OCI-LY1 (cell line): ENCODE data around the gene PUM1.

Experiments used
- CTCF ChIP-seq: fragments of 200-600 bp; sonication (generic), shearing (Covaris generic); IDR thresholded peaks from 2 replicates; pipeline ENCODE4 v1.5.1; 2017; ENCODE audit warnings: mild to moderate bottlenecking, antibody characterized with exemption, low read length, moderate library complexity, mixed read lengths
- EZH2 ChIP-seq: fragments of 200-600 bp; sonication (generic), shearing (Covaris generic); IDR thresholded peaks from 2 replicates; pipeline ENCODE4 v1.8.0; 2017; ENCODE audit warnings: borderline replicate concordance, mixed run types, mild to moderate bottlenecking, antibody characterized with exemption, low read length, moderate library complexity, mixed read lengths

- TF ChIP-seq CTCF (no peak), EZH2 (no peak)
These were observed 107.8 kb downstream of the PUM1 start for GRCh38 chr1:30957560-30958222.
